DOHH2 (cell line): ENCODE data around the gene COA8.

Experiments
- H3F3A ChIP-seq: fragments of 200-600 bp; sonication (generic), shearing (Covaris generic); 2 replicates; pipeline ENCODE4 v1.6.0; 2016; ENCODE audit warnings: antibody characterized with exemption, mild to moderate bottlenecking; ENCODE audit not compliant: control insufficient read depth, insufficient read depth
- H3K27ac ChIP-seq: fragments of 200-600 bp; sonication (generic); 2 replicates; pipeline ENCODE4 v1.5.1; 2014; ENCODE audit warnings: low read depth, mild to moderate bottlenecking, low read length, moderate library complexity
- H3K27me3 ChIP-seq: fragments of 200-600 bp; sonication (generic); 2 replicates; pipeline ENCODE4 v1.6.1; 2014; ENCODE audit warnings: mild to moderate bottlenecking, low read length, mixed read lengths; ENCODE audit not compliant: control insufficient read depth
- H3K36me3 ChIP-seq: fragments of 200-600 bp; sonication (generic); 2 replicates; pipeline ENCODE4 v1.6.1; 2014; ENCODE audit warnings: mild to moderate bottlenecking, low read length, moderate library complexity, mixed read lengths; ENCODE audit not compliant: control insufficient read depth
- H3K4me1 ChIP-seq: fragments of 200-600 bp; sonication (generic); 2 replicates; pipeline ENCODE4 v1.6.1; 2014; ENCODE audit warnings: mild to moderate bottlenecking, low read length, mixed read lengths; ENCODE audit not compliant: control insufficient read depth
- H3K4me2 ChIP-seq: fragments of 200-600 bp; sonication (generic); 2 replicates; pipeline ENCODE4 v1.6.0; 2014; ENCODE audit warnings: mild to moderate bottlenecking, low read length, moderate library complexity
- H3K4me3 ChIP-seq: fragments of 200-600 bp; sonication (generic); 2 replicates; pipeline ENCODE4 v1.5.1; 2014; ENCODE audit warnings: mild to moderate bottlenecking, low read length, mixed read lengths
- H3K79me2 ChIP-seq: fragments of 200-600 bp; sonication (generic); 2 replicates; pipeline ENCODE4 v1.6.1; 2014; ENCODE audit warnings: mild to moderate bottlenecking, low read length, mixed read lengths; ENCODE audit not compliant: control insufficient read depth
- H3K9me2 ChIP-seq: fragments of 200-600 bp; sonication (generic); replicated peaks from 2 replicates; pipeline ENCODE4 v1.6.1; 2014; ENCODE audit warnings: mild to moderate bottlenecking, low read length, mixed read lengths; ENCODE audit not compliant: control insufficient read depth
- H3K9me3 ChIP-seq: fragments of 200-600 bp; sonication (generic); 2 replicates; pipeline ENCODE4 v1.6.1; 2014; ENCODE audit warnings: antibody characterized with exemption, low read length, mixed read lengths; ENCODE audit not compliant: control insufficient read depth, insufficient read depth
- H4K20me1 ChIP-seq: fragments of 200-600 bp; sonication (generic); 2 replicates; pipeline ENCODE4 v1.6.0; 2014; ENCODE audit warnings: low read depth, mild to moderate bottlenecking, antibody characterized with exemption, low read length, moderate library complexity; ENCODE audit not compliant: control insufficient read depth, insufficient read depth
- EZH2phosphoT487 ChIP-seq: fragments of 200-600 bp; sonication (generic); IDR thresholded peaks from 2 replicates; pipeline ENCODE4 v1.6.1; 2017; ENCODE audit warnings: borderline replicate concordance, mild to moderate bottlenecking, antibody characterized with exemption, low read length, moderate library complexity, mixed read lengths
- TF ChIP-seq, protein P1 (sequence below): fragments of 200-600 bp; sonication (generic); IDR thresholded peaks from one replicate; pipeline ENCODE4 v1.5.1; 2014; ENCODE audit warnings: antibody characterized with exemption, mild to moderate bottlenecking, low read depth, low read length; ENCODE audit not compliant: poor library complexity, severe bottlenecking

Gene COA8

DNA sequence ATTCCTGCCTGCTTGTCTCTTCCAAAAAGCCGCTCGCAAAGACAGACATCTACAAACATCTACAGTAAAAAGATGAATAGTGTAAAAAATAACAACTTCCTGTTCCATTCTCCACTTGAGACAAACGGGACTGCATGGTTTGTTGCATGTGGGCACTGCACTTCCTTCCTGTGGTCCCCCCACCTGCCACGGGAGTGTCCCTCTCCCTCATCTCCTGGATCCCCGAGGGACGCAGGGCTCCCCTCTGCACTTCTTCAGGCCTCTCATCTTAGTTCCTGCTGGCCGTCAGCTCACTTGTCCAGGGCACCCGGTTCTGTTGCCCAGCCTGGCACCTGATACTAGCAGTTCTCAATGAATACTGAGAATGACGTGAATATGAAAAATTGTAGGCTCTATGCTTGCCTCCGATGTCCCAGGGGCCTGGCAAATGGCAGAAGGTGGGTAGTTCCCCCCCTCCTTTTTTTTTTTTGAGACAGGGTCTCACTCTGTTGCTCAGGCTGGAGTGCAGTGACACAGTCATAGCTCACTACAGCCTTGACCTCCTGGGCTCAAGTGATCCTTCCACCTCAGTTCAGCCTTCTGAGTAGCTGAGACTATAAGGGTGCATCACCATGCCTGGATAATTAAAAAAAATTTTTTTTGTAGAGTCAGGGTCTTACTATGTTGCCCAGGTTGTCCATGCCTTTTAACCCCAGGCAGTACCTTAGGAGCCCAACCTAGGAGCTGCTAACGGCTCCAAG, 62.8 kb downstream of the COA8 start:
- peak overlapping the region; percentile 87 for H3K27ac ChIP-seq
- H4K20me1 ChIP-seq = peaks cover 6% of the 10 kb centered on the region
- peak overlapping the region; percentile 96 for H3K4me2 ChIP-seq
- peaks cover 72% of the 10 kb centered on the region for H3K4me1 ChIP-seq
- peak overlapping the region; percentile 68 for H3K4me3 ChIP-seq
- no peaks in the 10 kb centered on the region for H3K9me3 ChIP-seq
- H3K79me2 ChIP-seq = peaks cover 16% of the 10 kb centered on the region
- 0 out of 2 replicates have a peak, but pooled peaks cover 3% of the 10 kb centered on the region for H3K27me3 ChIP-seq
- no peaks in the 10 kb centered on the region for H3K9me2 ChIP-seq
- TF ChIP-seq, protein P1, sequence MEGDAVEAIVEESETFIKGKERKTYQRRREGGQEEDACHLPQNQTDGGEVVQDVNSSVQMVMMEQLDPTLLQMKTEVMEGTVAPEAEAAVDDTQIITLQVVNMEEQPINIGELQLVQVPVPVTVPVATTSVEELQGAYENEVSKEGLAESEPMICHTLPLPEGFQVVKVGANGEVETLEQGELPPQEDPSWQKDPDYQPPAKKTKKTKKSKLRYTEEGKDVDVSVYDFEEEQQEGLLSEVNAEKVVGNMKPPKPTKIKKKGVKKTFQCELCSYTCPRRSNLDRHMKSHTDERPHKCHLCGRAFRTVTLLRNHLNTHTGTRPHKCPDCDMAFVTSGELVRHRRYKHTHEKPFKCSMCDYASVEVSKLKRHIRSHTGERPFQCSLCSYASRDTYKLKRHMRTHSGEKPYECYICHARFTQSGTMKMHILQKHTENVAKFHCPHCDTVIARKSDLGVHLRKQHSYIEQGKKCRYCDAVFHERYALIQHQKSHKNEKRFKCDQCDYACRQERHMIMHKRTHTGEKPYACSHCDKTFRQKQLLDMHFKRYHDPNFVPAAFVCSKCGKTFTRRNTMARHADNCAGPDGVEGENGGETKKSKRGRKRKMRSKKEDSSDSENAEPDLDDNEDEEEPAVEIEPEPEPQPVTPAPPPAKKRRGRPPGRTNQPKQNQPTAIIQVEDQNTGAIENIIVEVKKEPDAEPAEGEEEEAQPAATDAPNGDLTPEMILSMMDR = no peak
- no peak for TF ChIP-seq EZH2phosphoT487
- H3F3A ChIP-seq = peaks cover 29% of the 10 kb centered on the region
- peaks cover 6% of the 10 kb centered on the region for H3K36me3 ChIP-seq

DNA sequence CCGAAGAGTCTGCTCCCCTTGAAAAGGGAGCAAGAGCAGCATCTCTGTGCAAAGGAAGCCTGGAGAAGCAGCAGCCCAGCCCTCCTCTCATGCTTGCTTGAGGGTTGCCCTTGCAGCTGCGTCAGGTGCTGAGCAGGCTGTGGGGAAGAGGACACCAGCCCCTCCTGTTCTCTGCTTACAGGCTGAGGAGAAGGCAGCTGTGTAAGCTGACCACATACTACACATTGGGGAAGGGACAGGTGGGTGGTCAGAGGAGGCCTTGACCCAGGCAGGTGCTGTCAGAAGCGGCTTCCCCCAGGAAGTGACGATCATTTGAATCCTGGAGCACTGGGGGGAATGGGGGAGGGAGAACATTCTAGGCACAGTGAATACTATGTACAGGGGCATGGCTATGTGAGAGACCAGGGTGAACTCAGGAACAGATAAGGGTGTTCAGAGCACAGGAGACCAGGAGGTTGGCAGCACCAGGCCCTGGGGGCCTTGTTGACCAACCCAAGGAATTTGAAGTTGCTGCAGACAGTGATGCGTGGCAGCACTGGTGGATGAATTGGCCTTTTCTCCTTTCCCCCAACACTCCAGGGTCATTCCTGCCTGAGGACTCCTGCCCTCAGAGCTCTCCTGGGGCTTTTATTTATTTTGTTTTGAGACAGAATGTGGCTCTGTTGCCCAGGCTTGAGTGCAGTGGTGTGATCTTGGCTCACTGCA, 63.5 kb downstream of the COA8 start:
- peaks cover 75% of the 10 kb centered on the region for H3K4me1 ChIP-seq
- H3F3A ChIP-seq = peaks cover 29% of the 10 kb centered on the region

DNA sequence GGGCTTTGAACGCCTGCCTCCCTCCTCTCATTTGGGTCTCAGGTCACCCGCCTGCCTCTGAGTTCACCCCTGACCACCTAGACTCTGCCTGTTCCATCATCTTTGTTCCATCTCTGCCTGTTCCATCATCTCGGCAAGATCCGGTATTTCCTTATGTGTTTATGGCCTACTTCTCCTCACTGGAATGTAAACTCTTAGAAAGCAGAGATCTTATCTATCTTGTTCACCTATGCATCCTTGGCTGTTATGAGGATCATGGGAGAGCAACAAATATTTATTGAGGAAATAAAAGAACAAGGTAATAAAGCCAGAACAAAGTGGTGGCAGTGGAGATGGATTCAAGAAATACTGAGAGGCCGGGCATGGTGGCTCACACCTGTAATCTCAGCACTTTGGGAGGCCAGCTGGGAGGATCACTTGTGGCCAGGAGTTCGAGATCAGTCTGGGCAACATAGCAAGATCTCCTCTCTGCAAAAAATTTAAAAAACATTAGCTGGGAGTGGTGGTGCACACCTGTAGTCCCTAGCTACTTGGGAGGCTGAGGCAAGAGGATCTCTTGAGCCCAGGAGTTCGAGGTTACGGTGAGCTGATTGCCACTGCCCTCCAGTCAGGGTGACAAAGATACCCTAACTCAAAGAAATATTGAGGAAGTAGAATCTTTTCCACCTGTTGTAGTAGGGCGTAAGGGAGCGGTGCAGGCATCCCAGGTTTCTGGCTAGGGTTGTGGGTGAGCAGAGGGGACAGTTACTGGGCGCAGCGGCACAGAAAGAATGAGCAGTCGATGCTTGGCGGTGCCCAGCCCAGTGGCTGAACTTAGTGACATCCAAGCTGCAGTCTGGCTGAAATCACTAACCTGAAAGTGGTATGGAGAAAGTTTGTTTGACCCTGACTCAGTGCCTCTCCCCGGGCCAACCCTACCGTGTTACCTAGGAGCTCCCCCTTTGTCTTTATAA, 64.6 kb downstream of the COA8 start:
- H3F3A ChIP-seq = peaks cover 25% of the 10 kb centered on the region
- no peak overlapping the region for H3K27ac ChIP-seq

More for the DNA sequence above, 63.5 kb downstream of the COA8 start:
- H3K9me2 ChIP-seq = no peaks in the 10 kb centered on the region
- peak overlapping the region; percentile 96 for H3K4me2 ChIP-seq
- H3K9me3 ChIP-seq = no peaks in the 10 kb centered on the region
- peaks cover 10% of the 10 kb centered on the region for H4K20me1 ChIP-seq
- H3K27me3 ChIP-seq = no peaks in the 10 kb centered on the region
- TF ChIP-seq, protein P1 = no peak
- TF ChIP-seq EZH2phosphoT487 = no peak
- peaks cover 24% of the 10 kb centered on the region for H3K79me2 ChIP-seq
- H3K4me3 ChIP-seq = peak overlapping the region; percentile 68
- peak overlapping the region; percentile 87 for H3K27ac ChIP-seq
- peaks cover 9% of the 10 kb centered on the region for H3K36me3 ChIP-seq

More for the DNA sequence above, 64.6 kb downstream of the COA8 start:
- Histone ChIP-seq H3K9me3 (no peaks in the 10 kb centered on the region), H3K4me3 (no peak overlapping the region), H3K27me3 (no peaks in the 10 kb centered on the region), H3K4me2 (peak overlapping the region; percentile 82; the same call in 1 of the 2 replicates), H3K9me2 (no peaks in the 10 kb centered on the region), H3K4me1 (peaks cover 69% of the 10 kb centered on the region), H4K20me1 (peaks cover 10% of the 10 kb centered on the region), H3K36me3 (peaks cover 15% of the 10 kb centered on the region), H3K79me2 (peaks cover 35% of the 10 kb centered on the region)
- no peak for TF ChIP-seq EZH2phosphoT487
- TF ChIP-seq, protein P1 = no peak
